ENCODE data around the gene TMEM54.

GRCh38 chr1:32863218-32863880 is 37.8 kb downstream of the TMEM54 start:
- TF ChIP-seq, protein P1, sequence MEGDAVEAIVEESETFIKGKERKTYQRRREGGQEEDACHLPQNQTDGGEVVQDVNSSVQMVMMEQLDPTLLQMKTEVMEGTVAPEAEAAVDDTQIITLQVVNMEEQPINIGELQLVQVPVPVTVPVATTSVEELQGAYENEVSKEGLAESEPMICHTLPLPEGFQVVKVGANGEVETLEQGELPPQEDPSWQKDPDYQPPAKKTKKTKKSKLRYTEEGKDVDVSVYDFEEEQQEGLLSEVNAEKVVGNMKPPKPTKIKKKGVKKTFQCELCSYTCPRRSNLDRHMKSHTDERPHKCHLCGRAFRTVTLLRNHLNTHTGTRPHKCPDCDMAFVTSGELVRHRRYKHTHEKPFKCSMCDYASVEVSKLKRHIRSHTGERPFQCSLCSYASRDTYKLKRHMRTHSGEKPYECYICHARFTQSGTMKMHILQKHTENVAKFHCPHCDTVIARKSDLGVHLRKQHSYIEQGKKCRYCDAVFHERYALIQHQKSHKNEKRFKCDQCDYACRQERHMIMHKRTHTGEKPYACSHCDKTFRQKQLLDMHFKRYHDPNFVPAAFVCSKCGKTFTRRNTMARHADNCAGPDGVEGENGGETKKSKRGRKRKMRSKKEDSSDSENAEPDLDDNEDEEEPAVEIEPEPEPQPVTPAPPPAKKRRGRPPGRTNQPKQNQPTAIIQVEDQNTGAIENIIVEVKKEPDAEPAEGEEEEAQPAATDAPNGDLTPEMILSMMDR (IDR thresholded peaks at IDR 0.05) = no peak
- no peak for TF ChIP-seq POLR2A (IDR thresholded peaks at IDR 0.05)

Data from lower leg skin (tissue), 3 donors.